Osteocyte (in vitro differentiated cells): ENCODE data around the gene REG1A. TPM values are rescaled to one million over a fixed set of nuclear protein-coding genes. Genes with fewer than 3 reads are reported as not detected.

Source experiments
- DNase-seq: peaks from one replicate; pipeline ENCODE4 v3.0.0; 2021; ENCODE audit warnings: mixed read lengths; ENCODE audit not compliant: unreplicated experiment; ENCODE audit errors: extremely low spot score
- H3K27ac Mint-ChIP-seq: one replicate; pipeline ENCODE4 v1.8.0; 2021; ENCODE audit warnings: mild to moderate bottlenecking, mixed read lengths; ENCODE audit not compliant: unreplicated experiment
- H3K27me3 Mint-ChIP-seq: one replicate; pipeline ENCODE4 v1.8.0; 2021; ENCODE audit warnings: mixed read lengths; ENCODE audit not compliant: unreplicated experiment
- H3K36me3 Mint-ChIP-seq: one replicate; pipeline ENCODE4 v1.8.0; 2021; ENCODE audit warnings: mixed read lengths; ENCODE audit not compliant: unreplicated experiment
- H3K4me1 Mint-ChIP-seq: one replicate; pipeline ENCODE4 v1.8.0; 2021; ENCODE audit warnings: mixed read lengths; ENCODE audit not compliant: unreplicated experiment
- H3K4me3 Mint-ChIP-seq: one replicate; pipeline ENCODE4 v1.8.0; 2021; ENCODE audit warnings: mild to moderate bottlenecking, moderate library complexity, mixed read lengths; ENCODE audit not compliant: unreplicated experiment
- H3K9me3 Mint-ChIP-seq: one replicate; pipeline ENCODE4 v1.8.0; 2021; ENCODE audit warnings: mixed read lengths; ENCODE audit not compliant: unreplicated experiment
- CTCF ChIP-seq: fragments of 200-600 bp; sonication (generic); IDR thresholded peaks from 2 replicates; pipeline ENCODE4 v1.5.0; 2021; ENCODE audit warnings: antibody characterized with exemption, mild to moderate bottlenecking, moderate library complexity
- total RNA-seq: library from RNA; stranded (reverse); gene quantifications from 2 replicates; pipeline ENCODE4 v1.2.1, GENCODE V29; 2021

The REG1A gene
- total RNA-seq, 1 donor from 2014 or later, result not detected

- Mint-ChIP-seq H3K4me3 (no peak overlapping the region), H3K4me1 (no peaks in the 10 kb centered on the region), H3K27ac (no peak overlapping the region), H3K36me3 (no peaks in the 10 kb centered on the region), H3K9me3 (peaks cover 7% of the 10 kb centered on the region), H3K27me3 (no peaks in the 10 kb centered on the region)
- DNase-seq, result no peak
- no peak for TF ChIP-seq CTCF
Observed at GRCh38 chr2:79124907-79125720, 4.8 kb downstream of the REG1A start.

GRCh38 chr2:79125721-79125985 is 5.4 kb downstream of the REG1A start:
- Mint-ChIP-seq H3K27me3 (no peaks in the 10 kb centered on the region), H3K4me3 (no peak overlapping the region), H3K36me3 (no peaks in the 10 kb centered on the region), H3K27ac (no peak overlapping the region), H3K4me1 (no peaks in the 10 kb centered on the region), H3K9me3 (peaks cover 7% of the 10 kb centered on the region)
- DNase-seq, result no peak
- no peak for TF ChIP-seq CTCF

GRCh38 chr2:79128406-79128805 is 8.1 kb downstream of the REG1A start:
- TF ChIP-seq CTCF, result no peak
- H3K36me3 Mint-ChIP-seq, result no peaks in the 10 kb centered on the region
- no peak for DNase-seq
- H3K4me1 Mint-ChIP-seq, result no peaks in the 10 kb centered on the region
- peaks cover 14% of the 10 kb centered on the region for H3K9me3 Mint-ChIP-seq
- H3K27ac Mint-ChIP-seq, result no peak overlapping the region
- no peaks in the 10 kb centered on the region for H3K27me3 Mint-ChIP-seq
- no peak overlapping the region for H3K4me3 Mint-ChIP-seq

- H3K4me3 Mint-ChIP-seq, result no peak overlapping the region
- peaks cover 16% of the 10 kb centered on the region for H3K9me3 Mint-ChIP-seq
- DNase-seq, result no peak
- TF ChIP-seq CTCF, result no peak
- H3K4me1 Mint-ChIP-seq, result no peaks in the 10 kb centered on the region
- no peaks in the 10 kb centered on the region for H3K36me3 Mint-ChIP-seq
- H3K27me3 Mint-ChIP-seq, result no peaks in the 10 kb centered on the region
- H3K27ac Mint-ChIP-seq, result no peak overlapping the region
Observed at GRCh38 chr2:79129260-79129659, 9.0 kb downstream of the REG1A start.

GRCh38 chr2:79129804-79130203 is 9.5 kb downstream of the REG1A start:
- Mint-ChIP-seq H3K36me3 (no peaks in the 10 kb centered on the region), H3K4me3 (no peak overlapping the region), H3K4me1 (no peaks in the 10 kb centered on the region), H3K9me3 (peaks cover 16% of the 10 kb centered on the region), H3K27ac (no peak overlapping the region), H3K27me3 (no peaks in the 10 kb centered on the region)
- DNase-seq, result no peak
- no peak for TF ChIP-seq CTCF
